Liver (tissue), 3 donors: ENCODE data around the gene MAP3K5.

Experiments used
- ATF3 ChIP-seq: IDR thresholded peaks from 2 replicates; pipeline ENCODE4 v1.6.1; 2016; ENCODE audit warnings: antibody characterized with exemption
- CTCF ChIP-seq: fragments of 150-350 bp; IDR thresholded peaks from 2 replicates; pipeline ENCODE4 v1.5.1; 2017; ENCODE audit warnings: improper control_type of control experiment, low read depth, low read length; ENCODE audit not compliant: missing input control
- RXRA ChIP-seq, 2 donors: IDR thresholded peaks; 2 replicates each; pipeline ENCODE4 v1.6.1; 2017 to 2018; ENCODE audit warnings: antibody characterized with exemption in 2 of 2, mild to moderate bottlenecking in 1 of 2
- TF ChIP-seq, protein P1 (sequence below): IDR thresholded peaks from 2 replicates; pipeline ENCODE4 v1.6.1; 2016; ENCODE audit warnings: antibody characterized with exemption
- donor health status: healthy.
- donor health status: healthy.

DNA sequence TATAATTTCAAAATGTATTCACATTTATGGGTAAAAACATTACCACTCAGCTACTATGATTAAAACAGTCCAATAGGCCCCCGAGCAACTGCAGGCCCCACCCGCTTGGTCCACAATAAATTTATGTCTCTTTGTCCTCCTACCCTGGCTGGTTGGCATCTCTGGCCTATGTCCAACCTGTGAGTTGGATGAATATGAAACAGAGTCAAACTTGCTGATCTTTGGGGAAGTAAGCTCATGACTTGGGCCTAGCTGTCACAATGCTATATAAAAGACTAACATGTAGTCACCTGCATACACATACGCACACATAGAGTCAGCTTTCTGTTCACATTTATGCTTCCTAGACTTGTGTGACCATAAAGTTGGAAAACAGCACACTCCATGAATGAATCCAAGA lies 262.6 kb downstream of the MAP3K5 start:
- TF ChIP-seq CTCF (no peak), RXRA (IDR thresholded peaks at IDR 0.05) (no peak), ATF3 (no peak)
- TF ChIP-seq, protein P1, sequence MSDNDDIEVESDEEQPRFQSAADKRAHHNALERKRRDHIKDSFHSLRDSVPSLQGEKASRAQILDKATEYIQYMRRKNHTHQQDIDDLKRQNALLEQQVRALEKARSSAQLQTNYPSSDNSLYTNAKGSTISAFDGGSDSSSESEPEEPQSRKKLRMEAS = no peak
